Stromal cell of bone marrow (primary cell): ENCODE data around the gene COL4A2.
A peak's percentile ranks its signal among the peaks of the same experiment; 100 is the strongest.
"Not testable (repeated sequence)": the region's sequence is repeated elsewhere in the genome, so short reads cannot be mapped to it uniquely, and the experiment has no call there.

ENCODE experiments used
- DNase-seq: peaks from one replicate; pipeline ENCODE4 v3.0.0-alpha.2; 2012; ENCODE audit warnings: low read depth

COL4A2 gene

DNA sequence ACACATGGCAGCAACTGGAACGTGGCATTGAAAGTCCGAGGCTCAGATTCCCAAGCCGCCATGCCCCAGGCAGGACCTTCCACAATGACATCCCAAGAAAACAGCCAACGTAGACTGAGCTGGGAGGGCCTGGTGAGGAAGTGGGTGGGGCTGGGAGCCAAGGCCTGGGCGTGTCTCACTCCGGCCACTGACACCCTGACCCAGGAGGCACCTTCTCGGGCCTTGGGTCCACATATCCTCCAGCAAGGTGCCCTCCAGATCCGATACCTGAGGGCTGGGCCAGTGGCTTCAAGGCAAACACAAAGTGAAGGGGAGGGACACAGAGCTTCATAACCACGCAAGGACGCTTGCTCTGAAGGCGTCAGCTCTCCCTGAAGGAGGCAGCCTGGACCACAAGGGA lies 211.5 kb downstream of the COL4A2 start:
- no peak for DNase-seq

DNA sequence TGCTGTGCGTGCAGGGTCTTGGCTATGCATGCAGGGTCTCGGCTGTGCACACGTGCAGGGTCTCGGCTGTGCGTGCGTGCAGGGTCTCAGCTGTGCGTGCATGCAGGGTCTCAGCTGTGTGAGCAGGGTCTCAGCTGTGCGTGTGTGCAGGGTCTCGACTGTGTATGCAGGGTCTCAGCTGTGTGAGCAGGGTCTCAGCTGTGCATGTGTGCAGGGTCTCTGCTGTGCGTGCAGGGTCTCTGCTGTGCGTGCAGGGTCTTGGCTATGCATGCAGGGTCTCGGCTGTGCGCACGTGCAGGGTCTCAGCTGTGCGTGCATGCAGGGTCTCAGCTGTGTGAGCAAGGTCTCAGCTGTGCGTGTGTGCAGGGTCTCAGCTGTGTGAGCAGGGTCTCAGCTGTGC lies 212.0 kb downstream of the COL4A2 start:
- DNase-seq = no peak

DNA sequence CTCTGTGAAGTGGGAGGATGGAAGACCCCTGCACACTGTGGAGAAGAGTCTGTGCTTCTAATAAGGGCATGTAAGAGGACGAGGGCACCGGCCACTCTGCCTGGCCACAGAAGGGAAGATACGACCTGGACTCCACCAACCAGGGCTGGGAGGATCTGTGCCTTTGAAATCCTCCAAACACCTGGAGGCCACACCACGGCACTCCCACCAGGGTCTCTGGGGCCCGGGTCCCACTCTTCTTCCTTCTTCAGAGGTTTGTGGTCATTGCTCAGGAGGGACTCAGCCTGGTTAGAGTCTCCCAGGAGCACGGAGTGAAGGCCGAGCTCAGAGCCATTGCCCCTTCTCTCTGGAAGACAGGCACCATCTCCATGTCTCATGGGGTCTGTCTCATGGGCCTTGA lies 212.4 kb downstream of the COL4A2 start:
- no peak for DNase-seq

DNA sequence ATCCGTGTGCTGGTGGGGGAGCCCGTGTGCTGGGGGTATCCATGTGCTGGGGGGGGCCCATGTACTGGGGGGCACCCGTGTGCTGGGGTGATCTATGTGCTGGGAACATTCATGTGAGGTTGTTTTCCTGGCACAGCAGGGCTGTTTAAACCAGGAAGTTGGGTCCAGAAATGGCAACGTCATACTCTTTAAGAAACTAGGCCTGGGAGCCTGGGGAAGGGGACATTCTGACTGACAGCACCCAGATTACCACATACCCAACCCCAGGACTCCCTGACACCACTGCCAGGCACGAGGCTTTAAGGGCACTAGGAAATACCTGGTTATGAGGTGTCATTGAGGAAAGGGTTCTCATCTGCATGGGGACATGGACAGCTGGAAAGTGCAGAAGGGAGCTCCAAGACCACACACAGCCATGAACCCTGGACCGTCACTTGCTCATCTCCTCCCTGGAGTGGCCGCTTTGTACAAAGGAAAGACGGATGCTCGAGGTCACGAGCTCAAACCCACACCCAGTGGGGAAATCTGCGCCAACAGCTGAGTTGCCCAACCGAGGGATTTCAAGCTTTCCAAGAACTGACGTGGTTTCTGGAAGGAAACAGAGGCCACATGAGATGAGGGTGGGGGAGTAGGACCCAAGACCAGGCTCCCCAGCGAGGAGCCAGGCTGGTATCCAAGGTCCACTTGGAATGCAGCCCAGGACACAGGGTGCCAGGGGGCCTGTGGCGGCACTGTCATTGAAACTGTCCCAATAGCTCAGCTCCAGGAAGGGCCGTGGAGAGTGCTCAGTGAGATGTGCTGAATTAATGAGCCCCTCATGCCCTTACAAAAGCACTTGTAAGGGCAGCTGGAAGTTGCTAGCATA lies 213.6 kb downstream of the COL4A2 start:
- peak; percentile 90 for DNase-seq

DNA sequence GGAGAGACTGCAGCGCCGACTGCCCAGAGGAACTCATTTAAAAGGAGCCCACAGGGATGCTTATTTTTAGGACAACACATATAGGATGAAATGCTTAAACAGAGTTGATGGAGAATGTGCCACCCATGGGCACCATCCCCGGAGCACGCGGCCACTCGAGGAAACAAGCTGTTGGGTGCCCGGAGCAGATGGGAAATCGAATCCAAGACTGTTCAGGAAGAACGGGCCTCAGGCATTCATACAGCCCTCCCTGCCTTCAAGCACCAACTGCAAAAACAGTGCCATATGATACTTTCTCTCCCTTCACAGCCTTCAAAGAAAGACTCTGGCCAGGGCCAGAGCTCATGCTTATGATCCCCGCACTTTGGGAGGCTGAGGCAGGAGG lies 214.2 kb downstream of the COL4A2 start:
- DNase-seq = no peak

DNA sequence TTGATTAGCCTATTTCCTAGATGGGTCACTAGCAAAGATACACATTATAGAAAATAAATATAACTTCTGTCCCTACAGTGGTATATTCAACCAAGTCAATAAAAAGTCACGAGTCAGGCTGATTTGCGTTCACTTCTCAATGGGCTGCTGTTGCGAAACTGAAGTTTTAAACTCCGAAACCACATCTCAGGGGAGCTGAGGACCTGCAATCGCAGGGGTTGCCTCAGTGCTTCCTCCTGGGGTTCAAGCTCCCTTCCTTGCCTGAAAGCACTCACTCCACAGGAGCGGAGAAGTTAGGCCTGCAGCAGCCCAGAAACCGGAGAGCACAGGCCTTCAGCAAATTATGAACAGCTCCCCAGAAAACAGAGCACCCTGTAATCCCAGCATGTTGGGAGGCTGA lies 214.9 kb downstream of the COL4A2 start:
- no peak for DNase-seq

DNA sequence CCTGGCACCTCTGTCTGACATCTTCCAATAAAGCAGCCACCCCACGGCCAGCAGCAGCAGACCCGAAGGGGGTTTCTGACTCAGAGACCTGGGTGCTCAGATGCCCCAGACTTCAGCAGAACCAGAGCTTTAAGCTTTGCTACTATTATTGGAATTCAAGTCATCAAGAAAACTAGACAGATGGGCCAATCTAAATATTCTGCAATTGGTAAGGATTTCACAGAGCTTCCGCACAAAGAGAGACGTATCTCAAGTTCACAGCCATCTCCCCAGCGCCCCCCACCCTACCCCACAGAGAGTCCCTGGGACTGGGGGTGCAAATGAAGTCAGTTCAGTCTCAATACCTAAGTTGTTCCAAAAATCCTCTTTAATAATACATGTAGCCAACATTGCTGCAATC lies 215.6 kb downstream of the COL4A2 start:
- no peak for DNase-seq

DNA sequence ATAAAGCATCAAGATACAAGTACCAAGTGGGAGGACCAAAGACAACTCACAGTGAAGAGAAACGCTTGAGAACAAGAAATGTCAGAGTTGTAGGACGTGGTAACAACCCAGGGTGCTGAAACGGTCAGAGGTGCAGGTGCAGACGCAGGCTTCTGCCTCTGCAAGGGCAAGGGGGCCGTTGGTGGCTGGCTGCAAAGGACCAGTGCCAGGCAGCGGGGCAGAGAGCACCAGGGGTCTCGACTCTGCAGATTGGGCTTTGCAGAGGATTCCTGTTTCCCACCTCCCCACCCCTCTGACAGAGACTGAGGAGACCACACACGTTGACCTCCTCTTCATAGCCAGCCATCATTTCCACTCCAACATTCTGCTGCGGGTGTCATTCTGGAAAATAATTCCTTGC lies 216.1 kb downstream of the COL4A2 start:
- DNase-seq = no peak

DNA sequence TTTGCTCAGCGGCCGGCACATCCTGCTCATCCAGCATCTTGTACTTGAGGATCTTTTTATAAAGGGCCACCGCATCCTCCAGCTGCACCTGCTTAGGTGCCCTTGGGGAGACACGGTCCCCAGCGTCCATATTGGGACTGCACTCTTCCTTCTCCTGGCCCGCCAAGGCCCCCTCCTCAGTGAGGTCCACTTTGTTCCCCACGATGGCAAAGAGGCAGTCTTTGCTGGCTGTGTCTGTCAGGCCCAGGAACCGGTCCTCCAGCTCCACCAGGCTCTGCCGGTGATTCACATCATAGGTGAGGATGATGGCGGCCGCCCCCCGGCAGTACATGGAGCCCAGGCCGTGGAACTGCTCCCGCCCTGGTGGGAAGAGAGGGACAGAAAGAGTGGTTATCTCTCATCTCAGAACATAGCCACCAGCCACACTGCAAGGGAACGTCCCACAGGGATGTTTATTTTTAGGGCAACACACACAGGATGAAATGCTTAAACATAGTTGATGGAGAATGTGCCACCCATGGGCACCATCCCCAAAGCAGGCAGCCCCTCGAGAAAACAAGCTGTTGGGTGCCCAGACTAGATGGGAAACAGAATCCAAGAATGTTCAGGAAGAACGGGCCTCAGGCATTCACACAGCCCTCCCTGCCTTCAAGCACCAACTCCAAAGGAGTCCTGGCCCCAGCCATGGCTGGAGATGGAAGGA lies 216.9 kb downstream of the COL4A2 start:
- no peak for DNase-seq

DNA sequence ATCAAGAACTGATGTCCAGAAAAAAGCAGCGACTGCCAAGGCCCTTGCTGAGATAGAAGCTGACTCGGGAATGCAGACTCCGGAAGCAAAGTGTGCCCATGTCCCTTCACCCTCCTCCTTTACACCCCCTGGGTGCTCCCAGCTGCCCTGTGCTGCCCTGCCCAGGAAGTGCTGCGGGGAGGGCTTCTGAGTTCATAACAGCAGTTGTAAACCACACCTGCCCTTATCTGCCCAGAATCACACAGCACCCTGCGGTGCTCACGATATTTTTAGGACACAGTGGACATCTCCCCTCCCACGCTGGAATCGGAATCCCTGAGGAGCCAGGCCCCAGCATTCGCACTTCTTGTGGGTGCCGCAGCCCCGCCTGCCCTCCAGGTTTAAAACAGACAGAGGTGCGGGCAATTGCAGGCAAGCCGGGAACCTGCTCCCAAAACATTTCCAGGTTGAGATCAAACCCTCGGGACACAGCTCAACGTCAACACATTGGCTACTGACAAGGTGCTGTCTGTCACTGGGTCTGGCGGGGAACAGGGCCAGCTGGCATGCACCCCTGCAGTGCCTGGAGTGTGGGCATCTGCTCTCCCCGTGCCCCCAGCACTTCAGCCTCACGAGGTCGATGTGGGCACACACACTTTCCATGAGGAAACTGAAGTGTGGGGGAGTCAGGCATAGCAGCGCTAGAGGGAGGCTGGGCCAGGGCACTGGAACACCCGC lies 217.6 kb downstream of the COL4A2 start:
- DNase-seq = no peak

DNA sequence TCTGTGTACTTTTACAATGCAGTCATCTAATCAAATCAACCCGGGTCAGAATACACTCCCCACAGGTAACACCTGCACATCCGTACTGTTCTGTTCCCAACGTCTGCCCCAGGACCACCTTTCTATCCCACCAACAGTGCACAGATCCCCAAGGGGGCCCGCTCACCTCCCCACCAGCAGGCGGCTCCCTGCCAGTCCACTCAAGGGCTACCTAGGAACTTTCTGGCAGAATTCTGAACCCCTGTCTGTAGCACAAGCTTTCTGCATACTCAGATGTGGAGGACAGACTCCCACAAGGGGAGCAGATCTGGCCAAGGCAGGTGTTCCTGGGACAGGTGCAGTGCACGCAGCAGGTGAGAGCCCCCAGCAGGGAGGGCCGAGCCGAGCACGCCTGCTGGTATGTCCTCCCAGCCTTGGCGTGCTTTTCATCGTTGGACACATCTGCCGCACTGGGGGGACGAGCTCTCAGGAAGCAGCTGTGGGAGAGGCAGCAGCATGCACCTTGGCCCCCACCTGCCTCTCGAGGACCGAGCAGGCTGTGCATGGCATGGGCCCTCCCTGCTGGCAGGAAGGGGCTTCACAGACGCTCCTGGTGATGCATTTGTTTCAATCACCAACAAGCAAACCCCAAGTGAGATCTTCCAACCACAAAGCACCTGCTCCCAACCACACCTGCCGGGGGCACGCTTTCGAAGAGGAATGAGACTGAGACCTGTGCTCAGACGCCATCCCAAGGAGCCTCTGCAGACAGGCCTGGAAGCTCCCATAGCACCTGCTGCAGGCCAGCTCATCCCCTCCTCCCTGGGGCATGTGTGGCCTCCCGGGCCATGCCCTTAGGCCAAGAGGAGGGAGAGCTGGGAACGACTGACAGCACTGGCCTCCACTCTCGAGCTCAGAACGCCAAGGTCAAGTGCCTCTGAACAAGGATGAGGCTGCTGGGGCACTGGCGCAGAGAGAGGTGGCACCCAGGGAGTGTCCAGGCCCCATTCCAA lies 218.5 kb downstream of the COL4A2 start:
- no peak for DNase-seq

DNA sequence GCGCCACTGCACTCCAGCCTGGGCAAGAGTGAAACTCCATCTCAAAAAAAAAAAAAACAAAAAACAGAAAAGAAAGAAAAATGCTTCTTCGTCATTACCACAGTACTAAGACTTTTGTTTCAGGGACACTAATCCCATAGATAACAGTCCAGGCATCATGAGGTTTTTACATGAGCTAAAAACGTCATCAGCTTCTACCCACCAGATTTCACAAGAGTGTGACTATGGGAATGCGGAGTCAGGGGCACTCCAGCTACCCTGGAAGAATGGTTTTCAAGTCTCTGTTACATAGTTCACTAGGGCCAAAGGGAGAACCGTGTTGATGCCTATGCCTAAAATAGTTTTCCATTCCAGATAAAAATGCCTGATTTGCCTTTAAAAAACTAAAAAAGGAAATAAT lies 221.3 kb downstream of the COL4A2 start:
- peak; percentile 51 for DNase-seq

DNA sequence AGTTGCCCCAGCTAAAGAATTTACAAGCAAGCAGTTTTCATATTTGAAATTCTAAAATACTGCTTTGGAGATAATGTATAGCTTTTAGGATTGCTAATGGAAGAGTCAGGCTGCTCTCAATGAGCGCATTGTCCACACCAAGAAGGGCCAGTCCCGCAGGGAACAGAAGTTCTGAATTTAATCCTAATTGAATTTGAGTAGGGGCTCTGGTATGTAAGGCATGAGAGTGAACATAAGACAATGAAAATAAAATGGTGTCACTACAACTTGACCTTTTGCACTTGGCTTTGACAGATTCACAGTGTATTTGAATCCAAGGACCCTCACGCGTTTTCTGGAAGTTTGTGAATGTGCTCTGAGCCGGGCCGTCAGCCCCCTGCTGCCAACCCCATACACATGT lies 221.8 kb downstream of the COL4A2 start:
- DNase-seq = no peak

DNA sequence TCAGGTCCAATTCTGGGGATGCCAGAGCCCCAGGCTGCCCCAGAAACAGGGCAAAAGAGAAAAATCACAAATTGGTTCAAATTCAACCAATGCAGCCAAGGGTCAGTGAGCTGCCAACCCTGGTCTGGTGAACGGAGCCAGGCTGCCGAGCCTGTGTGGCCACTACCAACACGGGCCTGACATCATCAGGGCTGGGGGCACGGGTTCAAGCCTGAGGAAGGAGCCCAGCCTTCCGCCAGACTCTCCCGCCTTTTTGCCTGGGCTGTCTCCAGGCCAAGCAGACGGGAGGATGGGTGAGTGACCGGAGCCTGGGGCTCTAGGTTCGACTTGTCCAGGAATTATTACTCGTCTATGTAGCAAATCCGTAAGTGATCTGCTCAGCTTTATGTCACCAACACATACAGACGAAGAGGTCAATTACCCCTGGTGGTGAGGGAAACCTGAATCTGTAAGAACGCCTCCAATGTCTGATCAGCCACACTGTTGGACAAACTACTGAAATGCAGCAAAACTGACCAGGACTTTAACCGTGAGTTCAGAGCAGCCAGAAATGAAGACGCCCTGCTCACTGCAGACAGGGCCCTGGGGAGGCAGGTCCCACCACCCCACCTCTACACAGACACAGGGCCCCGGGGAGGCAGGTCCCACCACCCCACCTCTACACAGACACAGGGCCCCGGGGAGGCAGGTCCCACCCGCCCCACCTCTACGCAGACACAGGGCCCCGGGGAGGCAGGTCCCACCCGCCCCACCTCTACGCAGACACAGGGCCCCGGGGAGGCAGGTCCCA lies 222.6 kb downstream of the COL4A2 start:
- no peak for DNase-seq

DNA sequence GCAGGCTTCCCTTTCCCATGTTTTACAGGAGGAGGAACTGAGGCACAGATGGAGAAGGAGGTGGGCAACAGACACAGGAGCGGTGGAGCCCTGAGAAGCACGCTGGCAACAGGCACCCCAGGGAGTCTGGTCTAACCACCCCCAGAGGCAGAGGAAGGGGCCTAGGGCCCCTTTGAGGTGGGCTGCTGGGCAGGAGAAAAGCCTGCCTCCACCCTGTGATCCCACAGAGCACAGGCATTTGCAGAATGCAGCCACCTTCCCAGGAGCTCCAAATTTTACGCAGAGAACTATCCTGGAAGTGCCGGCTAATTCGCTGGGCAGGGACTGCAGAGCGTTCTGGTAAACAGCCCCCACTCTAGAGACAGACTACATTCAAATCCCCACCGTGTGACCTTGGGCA lies 224.0 kb downstream of the COL4A2 start:
- DNase-seq = no peak

DNA sequence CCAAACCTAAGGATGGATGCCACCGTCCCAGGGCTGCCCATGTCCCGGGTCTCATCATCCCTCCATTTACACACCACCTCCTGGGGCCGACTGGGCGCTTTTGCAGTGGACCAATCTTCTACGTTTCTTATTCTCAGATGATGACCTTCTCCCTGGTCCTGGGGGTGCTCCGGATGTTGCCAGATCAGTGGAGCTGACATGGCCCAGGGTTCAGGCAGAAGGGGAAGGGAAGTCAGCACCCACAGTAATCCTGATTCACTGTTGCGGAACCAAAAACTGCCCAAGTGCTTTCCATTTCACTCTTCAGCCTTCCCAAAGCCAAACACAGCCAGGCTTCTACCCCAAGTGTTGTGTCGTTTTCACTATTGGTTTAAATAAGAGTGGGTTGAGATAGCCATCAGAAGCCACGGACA lies 224.6 kb downstream of the COL4A2 start:
- no peak for DNase-seq

DNA sequence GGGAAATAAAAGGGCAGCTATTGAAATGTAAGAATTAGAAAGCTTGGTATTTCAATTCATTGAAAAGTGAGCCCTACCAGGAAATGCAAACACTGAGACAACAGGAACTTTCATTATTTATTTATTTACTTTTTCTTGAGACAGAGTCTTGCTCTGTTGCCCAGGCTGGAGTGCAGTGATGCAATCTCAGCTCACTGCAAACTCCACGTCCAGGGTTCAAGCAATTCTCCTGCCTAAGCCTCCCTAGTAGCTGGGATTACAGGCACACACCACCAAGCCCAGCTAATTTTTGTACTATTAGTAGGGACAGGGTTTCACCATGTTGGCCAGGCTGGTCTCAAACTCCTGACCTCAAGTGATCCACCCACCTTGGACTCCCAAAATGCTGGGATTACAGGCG lies 225.2 kb downstream of the COL4A2 start:
- DNase-seq = not testable (repeated sequence)

DNA sequence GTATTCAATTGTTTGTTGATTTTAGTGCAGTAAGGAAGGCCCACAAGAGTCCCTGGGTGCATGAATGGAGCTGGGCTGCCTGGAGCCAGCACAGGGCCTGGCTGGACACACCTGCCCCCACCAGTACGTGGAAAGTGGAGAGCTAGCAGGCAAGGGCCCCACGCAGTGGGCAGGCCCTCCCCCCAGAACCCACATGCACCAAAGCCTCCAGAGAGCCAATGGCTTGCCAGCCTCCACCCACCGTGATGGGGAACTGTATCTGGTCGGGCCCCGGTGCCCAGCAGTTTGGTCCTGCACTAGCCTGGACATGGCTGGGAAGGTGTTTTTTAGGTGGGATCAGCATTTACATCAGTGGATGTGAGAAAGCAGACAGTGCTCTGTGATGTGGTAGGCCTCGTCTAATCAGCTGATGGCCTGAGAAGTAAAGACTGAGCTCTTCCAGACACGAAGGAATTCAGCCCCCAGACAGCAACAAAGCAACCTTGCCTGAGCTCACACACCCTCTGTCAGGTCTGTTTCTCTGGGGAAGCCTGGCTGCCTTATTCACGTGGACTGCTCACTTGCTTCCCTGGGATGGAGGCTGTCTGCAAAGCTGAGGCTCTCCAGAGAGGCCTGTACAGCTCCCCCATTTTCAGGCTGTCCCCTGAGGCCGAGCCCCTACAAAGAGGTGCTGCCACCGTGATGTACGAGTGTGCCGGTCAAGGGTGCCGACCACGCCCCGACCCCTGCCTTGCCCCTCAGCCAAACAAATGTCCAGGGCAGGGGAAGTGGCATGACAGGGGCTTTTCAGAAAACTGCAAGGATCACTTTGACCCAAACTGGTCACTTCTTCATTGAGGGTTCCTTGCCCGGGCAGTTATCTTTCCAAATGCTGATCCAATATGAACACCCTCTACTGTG lies 226.9 kb downstream of the COL4A2 start:
- DNase-seq = no peak

DNA sequence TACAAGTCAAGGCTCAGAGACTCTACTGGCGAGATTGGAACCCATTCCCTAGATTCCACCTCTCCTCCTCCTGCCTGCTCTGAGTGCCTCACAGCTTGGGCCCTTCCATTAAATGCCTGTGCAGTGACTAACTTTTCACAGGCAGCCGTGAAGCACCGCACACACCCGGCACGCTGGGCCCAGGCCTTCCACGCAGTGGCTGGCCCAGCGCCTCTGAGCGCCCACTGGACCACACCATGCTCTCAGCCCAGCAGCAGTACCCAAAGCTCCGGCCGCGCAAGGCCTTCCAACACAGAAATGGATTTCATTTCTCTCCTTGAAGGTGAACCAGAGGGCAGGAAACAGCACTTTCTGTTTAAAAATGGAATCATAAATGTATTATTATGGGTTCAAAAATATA lies 228.4 kb downstream of the COL4A2 start:
- no peak for DNase-seq
